Left renal cortex interstitium (tissue), 4 donors: ENCODE measurements around the gene RPS6KA4. TPM values are rescaled to one million over a fixed set of nuclear protein-coding genes. Genes with fewer than 3 reads are reported as not detected.
"Not testable (repeated sequence)": the region's sequence is repeated elsewhere in the genome, so short reads cannot be mapped to it uniquely, and the experiment has no call there.

Experiments
- DNase-seq, 4 donors: peaks; one replicate each; pipeline ENCODE4 v3.0.0-alpha.2; 2013; ENCODE audit warnings: low read depth in 4 of 4, low spot score in 2 of 4, missing footprints in 1 of 4
- polyA plus RNA-seq, 4 donors: library from polyadenylated mRNA; unstranded; fragments of 120-200 nt; gene quantifications; one replicate each; pipeline ENCODE4 v1.2.1, GENCODE V29; 2013; ENCODE audit not compliant: insufficient read length in 4 of 4

The RPS6KA4 gene
- polyA plus RNA-seq, 4 donors, result 11.0 to 17.4 (median 15.0) TPM

DNA sequence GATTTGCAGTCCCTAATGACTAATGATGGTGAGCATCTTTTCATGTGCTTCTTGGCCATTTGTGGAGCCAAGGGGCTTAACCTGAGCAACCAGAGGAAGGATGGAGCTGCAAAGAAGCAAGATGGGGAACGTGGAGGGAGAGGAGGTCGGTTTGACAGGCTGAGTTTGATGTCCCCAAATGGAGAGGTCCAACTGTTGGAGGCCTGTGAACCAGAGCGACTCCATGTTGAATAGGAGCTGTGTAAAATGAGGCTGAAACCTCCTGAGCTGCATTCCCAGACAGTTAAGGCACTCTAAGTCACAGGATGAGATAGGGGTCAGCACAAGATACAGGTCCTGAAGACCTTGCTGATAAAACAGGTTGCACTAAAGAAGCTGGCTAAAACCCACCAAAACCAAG is 54.5 kb downstream of the RPS6KA4 start:
- no peak for DNase-seq

DNA sequence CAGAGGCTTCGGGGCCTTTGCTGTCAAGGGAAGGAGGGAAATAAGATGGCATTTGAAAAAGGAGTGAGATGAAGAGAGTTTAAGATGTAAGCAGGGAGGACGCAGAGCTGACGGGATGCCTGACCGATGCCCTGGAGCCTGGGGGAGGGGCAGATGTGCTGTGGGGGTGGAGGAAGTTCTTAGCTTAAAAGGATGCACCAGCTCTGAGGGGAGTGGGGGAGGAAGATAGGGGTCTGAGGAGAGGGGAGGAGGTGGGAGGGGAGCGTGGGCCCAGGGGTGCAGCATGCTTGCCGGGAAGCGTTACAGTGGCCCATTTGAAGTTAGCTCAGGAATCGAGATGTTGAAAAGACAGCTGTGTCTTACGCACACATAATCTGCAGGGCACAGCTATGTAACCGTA is 56.3 kb downstream of the RPS6KA4 start:
- no peak for DNase-seq

- no peak for DNase-seq
These were observed 57.2 kb downstream of the RPS6KA4 start for GRCh38 chr11:64415996-64416728.

- DNase-seq, result not testable (repeated sequence)
These were observed 59.3 kb downstream of the RPS6KA4 start for GRCh38 chr11:64418233-64418632.

GRCh38 chr11:64419257-64419790 is 60.4 kb downstream of the RPS6KA4 start:
- DNase-seq, result no peak

DNA sequence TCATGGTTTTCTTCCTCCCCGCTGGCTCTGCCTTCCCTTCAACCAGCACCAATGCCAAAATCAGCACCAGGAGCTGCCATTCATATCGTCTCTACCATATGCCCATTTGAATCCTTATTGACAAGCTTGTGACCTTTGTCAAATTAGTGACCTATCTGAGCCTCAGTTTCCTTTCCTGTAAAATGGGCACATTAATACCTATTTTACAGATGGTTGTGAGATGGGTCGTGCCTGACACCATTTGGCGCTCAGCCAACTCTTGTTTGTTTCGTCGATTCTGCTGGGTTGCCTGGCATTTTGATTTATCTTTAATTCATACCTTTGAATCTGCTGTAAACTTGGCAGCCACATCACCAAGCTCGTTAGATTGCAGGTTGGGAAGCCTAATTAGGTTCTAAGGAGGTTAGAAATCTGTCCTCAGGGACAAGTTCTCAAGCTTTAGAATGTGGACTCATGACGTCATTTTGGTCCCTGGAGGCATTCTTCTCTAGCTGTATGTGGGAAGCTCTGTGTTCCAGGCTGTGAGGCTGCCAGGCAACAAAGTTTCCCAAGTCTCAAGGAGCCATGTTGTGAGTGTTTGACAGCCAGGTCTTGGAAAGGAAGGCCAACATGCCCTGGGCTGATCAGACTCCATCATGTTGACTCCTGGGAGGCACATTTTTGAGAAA is 61.0 kb downstream of the RPS6KA4 start:
- DNase-seq, result no peak

Other genes starting within 250 kb of the RPS6KA4 start
- gene MACROD1, start 193.0 kb upstream of the RPS6KA4 start, polyA plus RNA-seq, result 10 to 100 TPM; 15.1 to 23.2 (median 19.5) TPM
- 100 to 1,000 TPM; 156 to 207 (median 187) TPM for gene STIP1, start 173.0 kb upstream of the RPS6KA4 start, polyA plus RNA-seq
- gene FERMT3, start 152.4 kb upstream of the RPS6KA4 start, polyA plus RNA-seq, result 1 to 10 TPM; 4.4 to 8.1 (median 4.9) TPM
- 10 to 100 TPM; 32.9 to 58.5 (median 48.2) TPM for gene TRPT1, start 133.0 kb upstream of the RPS6KA4 start, polyA plus RNA-seq
- gene NUDT22, start 132.9 kb upstream of the RPS6KA4 start, polyA plus RNA-seq, result 10 to 100 TPM; 21.4 to 41.4 (median 32.5) TPM
- gene DNAJC4, start 128.6 kb upstream of the RPS6KA4 start, polyA plus RNA-seq, result 10 to 100 TPM; 54.6 to 78.9 (median 72.2) TPM
- gene VEGFB, start 124.6 kb upstream of the RPS6KA4 start, polyA plus RNA-seq, result 100 to 1,000 TPM in 2 of 4 donors, 10 to 100 TPM in 2; 76.6 to 116 (median 99.7) TPM
- 100 to 1,000 TPM in 2 of 4 donors, 10 to 100 TPM in 2; 94.5 to 110 (median 102) TPM for gene FKBP2, start 118.1 kb upstream of the RPS6KA4 start, polyA plus RNA-seq
- gene PPP1R14B, start 112.2 kb upstream of the RPS6KA4 start, polyA plus RNA-seq, result 100 to 1,000 TPM in 1 of 4 donors, 10 to 100 TPM in 3; 53.8 to 117 (median 76.0) TPM
- 10 to 100 TPM; 11.8 to 17.5 (median 14.8) TPM for gene PLCB3, start 107.6 kb upstream of the RPS6KA4 start, polyA plus RNA-seq
- 10 to 100 TPM; 44.2 to 72.0 (median 57.1) TPM for gene BAD, start 74.5 kb upstream of the RPS6KA4 start, polyA plus RNA-seq
- gene GPR137, start 73.3 kb upstream of the RPS6KA4 start, polyA plus RNA-seq, result 10 to 100 TPM; 25.6 to 52.9 (median 40.4) TPM
- under 1 TPM in 1 of 4 donors, not detected in 3; 0.09 TPM for gene KCNK4, start 67.9 kb upstream of the RPS6KA4 start, polyA plus RNA-seq
- gene CATSPERZ, start 58.8 kb upstream of the RPS6KA4 start, polyA plus RNA-seq, result under 1 TPM in 1 of 4 donors, not detected in 3; 0.19 TPM
- gene ESRRA, start 53.6 kb upstream of the RPS6KA4 start, polyA plus RNA-seq, result 10 to 100 TPM; 17.9 to 31.1 (median 26.0) TPM
- gene TRMT112, start 41.6 kb upstream of the RPS6KA4 start, polyA plus RNA-seq, result 100 to 1,000 TPM; 209 to 285 (median 235) TPM
- 100 to 1,000 TPM; 187 to 282 (median 212) TPM for gene PRDX5, start 41.0 kb upstream of the RPS6KA4 start, polyA plus RNA-seq
- gene CCDC88B, start 19.0 kb upstream of the RPS6KA4 start, polyA plus RNA-seq, result 1 to 10 TPM; 2.7 to 4.6 (median 3.7) TPM
- 10 to 100 TPM; 22.2 to 34.4 (median 28.6) TPM for gene SLC22A11, start 196.8 kb downstream of the RPS6KA4 start, polyA plus RNA-seq
- 1 to 10 TPM; 3.6 to 5.6 (median 5.5) TPM for gene SLC22A12, start 232.1 kb downstream of the RPS6KA4 start, polyA plus RNA-seq